IPS DF 19.7 (cell line): Measurements from ENCODE around the gene STAB1.

ENCODE experiments used
- DNase-seq: peaks from one replicate; pipeline ENCODE4 v3.0.0-alpha.2; 2013; ENCODE audit warnings: low read depth, low spot score

Gene STAB1

GRCh38 chr3:52536369-52537164 is 41.4 kb downstream of the STAB1 start, which contains the start of gene UQCC5:
TSS of gene UQCC5 (plus strand) at chr3:52536605. CDS start at chr3:52536756, 151 bp downstream.
- peak; percentile 91 for DNase-seq

- no peak for DNase-seq
These were observed 42.1 kb downstream of the STAB1 start for GRCh38 chr3:52537165-52537620.

GRCh38 chr3:52537726-52538421 is 42.7 kb downstream of the STAB1 start:
- no peak for DNase-seq

GRCh38 chr3:52539010-52539653 is 44.0 kb downstream of the STAB1 start:
- DNase-seq, result no peak

GRCh38 chr3:52541050-52541449 is 45.9 kb downstream of the STAB1 start:
- DNase-seq, result no peak

- DNase-seq, result no peak
These were observed 49.8 kb downstream of the STAB1 start for GRCh38 chr3:52544937-52545336.

GRCh38 chr3:52546111-52546901 is 51.2 kb downstream of the STAB1 start:
- no peak for DNase-seq

GRCh38 chr3:52547143-52547542 is 52.0 kb downstream of the STAB1 start:
- no peak for DNase-seq

- DNase-seq, result no peak
These were observed 56.0 kb downstream of the STAB1 start for GRCh38 chr3:52551118-52551517.

- no peak for DNase-seq
These were observed 57.0 kb downstream of the STAB1 start for GRCh38 chr3:52552089-52552488.

GRCh38 chr3:52554026-52554755 is 59.1 kb downstream of the STAB1 start:
- DNase-seq, result no peak

GRCh38 chr3:52555056-52555455 is 59.9 kb downstream of the STAB1 start:
- DNase-seq, result no peak

GRCh38 chr3:52557011-52557960 is 62.1 kb downstream of the STAB1 start:
- no peak for DNase-seq

- DNase-seq, result no peak
These were observed 63.3 kb downstream of the STAB1 start for GRCh38 chr3:52558436-52558835.

- no peak for DNase-seq
These were observed 66.0 kb downstream of the STAB1 start for GRCh38 chr3:52561028-52561747.

GRCh38 chr3:52563984-52564383 is 68.8 kb downstream of the STAB1 start:
- DNase-seq, result no peak

GRCh38 chr3:52568069-52568468 is 72.9 kb downstream of the STAB1 start:
- DNase-seq, result no peak

- no peak for DNase-seq
These were observed 74.9 kb downstream of the STAB1 start for GRCh38 chr3:52570076-52570475.

GRCh38 chr3:52572221-52572620 is 77.1 kb downstream of the STAB1 start:
- no peak for DNase-seq
